ENCODE data around the gene NUP93.
A peak's percentile ranks its signal among the peaks of the same experiment; 100 is the strongest.

NUP93 gene

GRCh38 chr16:56701534-56701933, 28.4 kb upstream of the NUP93 start:
- Histone ChIP-seq H3K4me3 (ENCODE audit: insufficient read depth, low read length, poor library complexity, severe bottlenecking) (no peak overlapping the region), H4K20me1 (ENCODE audit: low read depth, low read length) (no peaks in the 10 kb centered on the region), H3K79me2 (ENCODE audit: insufficient read depth, low read length) (no peaks in the 10 kb centered on the region), H3K27me3 (ENCODE audit: low read length) (no peaks in the 10 kb centered on the region), H2AFZ (ENCODE audit: low read depth, low read length, severe bottlenecking) (peak overlapping the region; percentile 81), H3F3A (ENCODE audit: insufficient read depth) (no peaks in the 10 kb centered on the region), H3K4me2 (ENCODE audit: low read depth, low read length, poor library complexity, severe bottlenecking) (no peak overlapping the region), H3K9me3 (ENCODE audit: insufficient read depth, low read length) (no peaks in the 10 kb centered on the region), H3K9ac (ENCODE audit: low read length) (no peak overlapping the region), H3K36me3 (ENCODE audit: low read length) (no peaks in the 10 kb centered on the region), H3K27ac (ENCODE audit: low read depth, low read length) (no peak overlapping the region), H3K9me2 (replicated peaks; ENCODE audit: insufficient read depth, low read length) (no peaks in the 10 kb centered on the region)
- no peak for TF ChIP-seq EZH2phosphoT487 (conservative IDR thresholded peaks at IDR 0.05; ENCODE audit: low read length)
- TF ChIP-seq CTCF (IDR thresholded peaks at IDR 0.05; ENCODE audit: insufficient read depth, low read length, poor library complexity, severe bottlenecking) = no peak

GRCh38 chr16:56702836-56703235, 27.1 kb upstream of the NUP93 start:
- Histone ChIP-seq H2AFZ (ENCODE audit: low read depth, low read length, severe bottlenecking) (peak overlapping the region; percentile 75), H3K27me3 (ENCODE audit: low read length) (no peaks in the 10 kb centered on the region), H4K20me1 (ENCODE audit: low read depth, low read length) (no peaks in the 10 kb centered on the region), H3K27ac (ENCODE audit: low read depth, low read length) (no peak overlapping the region), H3K36me3 (ENCODE audit: low read length) (no peaks in the 10 kb centered on the region), H3K9me2 (replicated peaks; ENCODE audit: insufficient read depth, low read length) (no peaks in the 10 kb centered on the region), H3K9ac (ENCODE audit: low read length) (no peak overlapping the region), H3K9me3 (ENCODE audit: insufficient read depth, low read length) (no peaks in the 10 kb centered on the region), H3K4me2 (ENCODE audit: low read depth, low read length, poor library complexity, severe bottlenecking) (no peak overlapping the region), H3F3A (ENCODE audit: insufficient read depth) (no peaks in the 10 kb centered on the region), H3K4me3 (ENCODE audit: insufficient read depth, low read length, poor library complexity, severe bottlenecking) (no peak overlapping the region), H3K79me2 (ENCODE audit: insufficient read depth, low read length) (no peaks in the 10 kb centered on the region)
- no peak for TF ChIP-seq EZH2phosphoT487 (conservative IDR thresholded peaks at IDR 0.05; ENCODE audit: low read length)
- no peak for TF ChIP-seq CTCF (IDR thresholded peaks at IDR 0.05; ENCODE audit: insufficient read depth, low read length, poor library complexity, severe bottlenecking)

- Histone ChIP-seq H3K79me2 (ENCODE audit: insufficient read depth, low read length) (no peaks in the 10 kb centered on the region), H2AFZ (ENCODE audit: low read depth, low read length, severe bottlenecking) (no peak overlapping the region), H3F3A (ENCODE audit: insufficient read depth) (no peaks in the 10 kb centered on the region), H3K9me3 (ENCODE audit: insufficient read depth, low read length) (no peaks in the 10 kb centered on the region), H3K4me2 (ENCODE audit: low read depth, low read length, poor library complexity, severe bottlenecking) (no peak overlapping the region), H3K27me3 (ENCODE audit: low read length) (no peaks in the 10 kb centered on the region), H3K27ac (ENCODE audit: low read depth, low read length) (no peak overlapping the region), H3K36me3 (ENCODE audit: low read length) (no peaks in the 10 kb centered on the region), H3K9me2 (replicated peaks; ENCODE audit: insufficient read depth, low read length) (no peaks in the 10 kb centered on the region), H4K20me1 (ENCODE audit: low read depth, low read length) (no peaks in the 10 kb centered on the region), H3K9ac (ENCODE audit: low read length) (no peak overlapping the region), H3K4me3 (ENCODE audit: insufficient read depth, low read length, poor library complexity, severe bottlenecking) (no peak overlapping the region)
- TF ChIP-seq CTCF (IDR thresholded peaks at IDR 0.05; ENCODE audit: insufficient read depth, low read length, poor library complexity, severe bottlenecking) = no peak
- no peak for TF ChIP-seq EZH2phosphoT487 (conservative IDR thresholded peaks at IDR 0.05; ENCODE audit: low read length)
Measured at GRCh38 chr16:56708525-56709442, 21.1 kb upstream of the NUP93 start.

Measured in SU-DHL-6 (cell line).